ENCODE measurements around the gene FBLN1. TPM values are rescaled to one million over a fixed set of nuclear protein-coding genes. Genes with fewer than 3 reads are reported as not detected.
A peak's percentile ranks its signal among the peaks of the same experiment; 100 is the strongest.

The FBLN1 gene
- total and polyA plus RNA-seq, 2 of the 13 experiments (the other 11 are each of a cell fraction or from before 2014, with no cell fraction given) = 37.3 to 103 TPM

DNA sequence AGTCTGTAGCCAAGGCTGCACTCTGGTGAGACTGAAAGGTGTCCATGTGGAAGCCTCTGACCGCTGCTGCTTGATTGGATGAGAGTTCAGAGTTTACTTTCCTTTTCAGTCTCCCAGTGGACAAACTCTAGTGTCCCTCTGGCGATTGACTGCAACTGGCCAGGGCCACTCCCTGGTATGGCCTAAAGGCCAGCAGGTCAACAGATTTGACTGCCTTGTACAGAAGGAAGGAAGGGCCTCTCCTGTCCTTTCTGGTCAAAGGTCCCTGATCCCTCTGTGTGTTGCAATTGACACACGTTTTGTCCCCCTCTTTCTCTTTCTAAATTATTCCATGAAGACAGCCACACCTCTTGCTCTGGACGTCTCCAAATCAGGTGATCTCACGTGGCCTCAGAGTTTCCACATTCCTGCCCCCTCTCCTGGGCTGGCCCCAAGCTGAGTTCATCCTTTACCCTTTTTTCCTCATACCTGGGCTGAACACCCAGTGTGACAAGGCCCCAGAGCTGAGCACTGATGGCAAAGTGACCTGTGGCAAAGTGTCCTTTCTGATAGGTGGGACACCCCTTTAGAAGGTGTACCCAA, 18.7 kb upstream of the FBLN1 start (continued):
- TF ChIP-seq, protein P1, sequence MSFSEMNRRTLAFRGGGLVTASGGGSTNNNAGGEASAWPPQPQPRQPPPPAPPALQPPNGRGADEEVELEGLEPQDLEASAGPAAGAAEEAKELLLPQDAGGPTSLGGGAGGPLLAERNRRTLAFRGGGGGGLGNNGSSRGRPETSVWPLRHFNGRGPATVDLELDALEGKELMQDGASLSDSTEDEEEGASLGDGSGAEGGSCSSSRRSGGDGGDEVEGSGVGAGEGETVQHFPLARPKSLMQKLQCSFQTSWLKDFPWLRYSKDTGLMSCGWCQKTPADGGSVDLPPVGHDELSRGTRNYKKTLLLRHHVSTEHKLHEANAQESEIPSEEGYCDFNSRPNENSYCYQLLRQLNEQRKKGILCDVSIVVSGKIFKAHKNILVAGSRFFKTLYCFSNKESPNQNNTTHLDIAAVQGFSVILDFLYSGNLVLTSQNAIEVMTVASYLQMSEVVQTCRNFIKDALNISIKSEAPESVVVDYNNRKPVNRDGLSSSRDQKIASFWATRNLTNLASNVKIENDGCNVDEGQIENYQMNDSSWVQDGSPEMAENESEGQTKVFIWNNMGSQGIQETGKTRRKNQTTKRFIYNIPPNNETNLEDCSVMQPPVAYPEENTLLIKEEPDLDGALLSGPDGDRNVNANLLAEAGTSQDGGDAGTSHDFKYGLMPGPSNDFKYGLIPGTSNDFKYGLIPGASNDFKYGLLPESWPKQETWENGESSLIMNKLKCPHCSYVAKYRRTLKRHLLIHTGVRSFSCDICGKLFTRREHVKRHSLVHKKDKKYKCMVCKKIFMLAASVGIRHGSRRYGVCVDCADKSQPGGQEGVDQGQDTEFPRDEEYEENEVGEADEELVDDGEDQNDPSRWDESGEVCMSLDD (CRISPR knock-in tag; IDR thresholded peaks at IDR 0.05; ENCODE audit: borderline replicate concordance) = 0 out of 2 replicates have a peak, but pooled peaks have one; percentile 53
- TF ChIP-seq ZNF264 (CRISPR knock-in tag; IDR thresholded peaks at IDR 0.05) = no peak
- TF ChIP-seq, protein P2, sequence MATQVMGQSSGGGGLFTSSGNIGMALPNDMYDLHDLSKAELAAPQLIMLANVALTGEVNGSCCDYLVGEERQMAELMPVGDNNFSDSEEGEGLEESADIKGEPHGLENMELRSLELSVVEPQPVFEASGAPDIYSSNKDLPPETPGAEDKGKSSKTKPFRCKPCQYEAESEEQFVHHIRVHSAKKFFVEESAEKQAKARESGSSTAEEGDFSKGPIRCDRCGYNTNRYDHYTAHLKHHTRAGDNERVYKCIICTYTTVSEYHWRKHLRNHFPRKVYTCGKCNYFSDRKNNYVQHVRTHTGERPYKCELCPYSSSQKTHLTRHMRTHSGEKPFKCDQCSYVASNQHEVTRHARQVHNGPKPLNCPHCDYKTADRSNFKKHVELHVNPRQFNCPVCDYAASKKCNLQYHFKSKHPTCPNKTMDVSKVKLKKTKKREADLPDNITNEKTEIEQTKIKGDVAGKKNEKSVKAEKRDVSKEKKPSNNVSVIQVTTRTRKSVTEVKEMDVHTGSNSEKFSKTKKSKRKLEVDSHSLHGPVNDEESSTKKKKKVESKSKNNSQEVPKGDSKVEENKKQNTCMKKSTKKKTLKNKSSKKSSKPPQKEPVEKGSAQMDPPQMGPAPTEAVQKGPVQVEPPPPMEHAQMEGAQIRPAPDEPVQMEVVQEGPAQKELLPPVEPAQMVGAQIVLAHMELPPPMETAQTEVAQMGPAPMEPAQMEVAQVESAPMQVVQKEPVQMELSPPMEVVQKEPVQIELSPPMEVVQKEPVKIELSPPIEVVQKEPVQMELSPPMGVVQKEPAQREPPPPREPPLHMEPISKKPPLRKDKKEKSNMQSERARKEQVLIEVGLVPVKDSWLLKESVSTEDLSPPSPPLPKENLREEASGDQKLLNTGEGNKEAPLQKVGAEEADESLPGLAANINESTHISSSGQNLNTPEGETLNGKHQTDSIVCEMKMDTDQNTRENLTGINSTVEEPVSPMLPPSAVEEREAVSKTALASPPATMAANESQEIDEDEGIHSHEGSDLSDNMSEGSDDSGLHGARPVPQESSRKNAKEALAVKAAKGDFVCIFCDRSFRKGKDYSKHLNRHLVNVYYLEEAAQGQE (IDR thresholded peaks at IDR 0.05; ENCODE audit: borderline replicate concordance in 1 of 2, low read depth in 1 of 2, low read length in 2 of 2) = no peak
- TF ChIP-seq ZNF274 (CRISPR knock-in tag; IDR thresholded peaks at IDR 0.05) = no peak
- TF ChIP-seq, protein P3, sequence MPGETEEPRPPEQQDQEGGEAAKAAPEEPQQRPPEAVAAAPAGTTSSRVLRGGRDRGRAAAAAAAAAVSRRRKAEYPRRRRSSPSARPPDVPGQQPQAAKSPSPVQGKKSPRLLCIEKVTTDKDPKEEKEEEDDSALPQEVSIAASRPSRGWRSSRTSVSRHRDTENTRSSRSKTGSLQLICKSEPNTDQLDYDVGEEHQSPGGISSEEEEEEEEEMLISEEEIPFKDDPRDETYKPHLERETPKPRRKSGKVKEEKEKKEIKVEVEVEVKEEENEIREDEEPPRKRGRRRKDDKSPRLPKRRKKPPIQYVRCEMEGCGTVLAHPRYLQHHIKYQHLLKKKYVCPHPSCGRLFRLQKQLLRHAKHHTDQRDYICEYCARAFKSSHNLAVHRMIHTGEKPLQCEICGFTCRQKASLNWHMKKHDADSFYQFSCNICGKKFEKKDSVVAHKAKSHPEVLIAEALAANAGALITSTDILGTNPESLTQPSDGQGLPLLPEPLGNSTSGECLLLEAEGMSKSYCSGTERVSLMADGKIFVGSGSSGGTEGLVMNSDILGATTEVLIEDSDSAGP (CRISPR knock-in tag; IDR thresholded peaks at IDR 0.05; ENCODE audit: borderline replicate concordance) = peak; percentile 26; the same call in 1 of the 2 replicates
- TF ChIP-seq, protein P4, sequence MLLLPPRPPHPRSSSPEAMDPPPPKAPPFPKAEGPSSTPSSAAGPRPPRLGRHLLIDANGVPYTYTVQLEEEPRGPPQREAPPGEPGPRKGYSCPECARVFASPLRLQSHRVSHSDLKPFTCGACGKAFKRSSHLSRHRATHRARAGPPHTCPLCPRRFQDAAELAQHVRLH (CRISPR knock-in tag; IDR thresholded peaks at IDR 0.05; ENCODE audit: borderline replicate concordance, low read depth) = 0 out of 2 replicates have a peak, but pooled peaks have one; percentile 32
- TF ChIP-seq RFXAP (CRISPR knock-in tag; IDR thresholded peaks at IDR 0.05; ENCODE audit: borderline replicate concordance) = 0 out of 2 replicates have a peak, but pooled peaks have one; percentile 44
- peak; percentile 92 for TF ChIP-seq NR2F6 (IDR thresholded peaks at IDR 0.05)
- TF ChIP-seq NR2F6 (CRISPR knock-in tag; IDR thresholded peaks at IDR 0.05) = peak; percentile 93
- no peak for TF ChIP-seq ZNF180 (CRISPR knock-in tag; IDR thresholded peaks at IDR 0.05; ENCODE audit: borderline replicate concordance, low read depth)
- TF ChIP-seq NFIB (CRISPR knock-in tag; IDR thresholded peaks at IDR 0.05; ENCODE audit: borderline replicate concordance) = no peak
- TF ChIP-seq SRSF4 (IDR thresholded peaks at IDR 0.05; ENCODE audit: low read depth, low read length, poor library complexity, severe bottlenecking) = no peak
- TF ChIP-seq, protein P5, sequence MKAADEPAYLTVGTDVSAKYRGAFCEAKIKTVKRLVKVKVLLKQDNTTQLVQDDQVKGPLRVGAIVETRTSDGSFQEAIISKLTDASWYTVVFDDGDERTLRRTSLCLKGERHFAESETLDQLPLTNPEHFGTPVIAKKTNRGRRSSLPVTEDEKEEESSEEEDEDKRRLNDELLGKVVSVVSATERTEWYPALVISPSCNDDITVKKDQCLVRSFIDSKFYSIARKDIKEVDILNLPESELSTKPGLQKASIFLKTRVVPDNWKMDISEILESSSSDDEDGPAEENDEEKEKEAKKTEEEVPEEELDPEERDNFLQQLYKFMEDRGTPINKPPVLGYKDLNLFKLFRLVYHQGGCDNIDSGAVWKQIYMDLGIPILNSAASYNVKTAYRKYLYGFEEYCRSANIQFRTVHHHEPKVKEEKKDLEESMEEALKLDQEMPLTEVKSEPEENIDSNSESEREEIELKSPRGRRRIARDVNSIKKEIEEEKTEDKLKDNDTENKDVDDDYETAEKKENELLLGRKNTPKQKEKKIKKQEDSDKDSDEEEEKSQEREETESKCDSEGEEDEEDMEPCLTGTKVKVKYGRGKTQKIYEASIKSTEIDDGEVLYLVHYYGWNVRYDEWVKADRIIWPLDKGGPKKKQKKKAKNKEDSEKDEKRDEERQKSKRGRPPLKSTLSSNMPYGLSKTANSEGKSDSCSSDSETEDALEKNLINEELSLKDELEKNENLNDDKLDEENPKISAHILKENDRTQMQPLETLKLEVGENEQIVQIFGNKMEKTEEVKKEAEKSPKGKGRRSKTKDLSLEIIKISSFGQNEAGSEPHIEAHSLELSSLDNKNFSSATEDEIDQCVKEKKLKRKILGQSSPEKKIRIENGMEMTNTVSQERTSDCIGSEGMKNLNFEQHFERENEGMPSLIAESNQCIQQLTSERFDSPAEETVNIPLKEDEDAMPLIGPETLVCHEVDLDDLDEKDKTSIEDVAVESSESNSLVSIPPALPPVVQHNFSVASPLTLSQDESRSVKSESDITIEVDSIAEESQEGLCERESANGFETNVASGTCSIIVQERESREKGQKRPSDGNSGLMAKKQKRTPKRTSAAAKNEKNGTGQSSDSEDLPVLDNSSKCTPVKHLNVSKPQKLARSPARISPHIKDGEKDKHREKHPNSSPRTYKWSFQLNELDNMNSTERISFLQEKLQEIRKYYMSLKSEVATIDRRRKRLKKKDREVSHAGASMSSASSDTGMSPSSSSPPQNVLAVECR (CRISPR knock-in tag; IDR thresholded peaks at IDR 0.05; ENCODE audit: borderline replicate concordance) = peak; percentile 41; the same call in 1 of the 2 replicates

Data from HepG2 (cell line).